ENCODE data around the gene AMY1A.
"Not testable (repeated sequence)": the region's sequence is repeated elsewhere in the genome, so short reads cannot be mapped to it uniquely, and the experiment has no call there.

The AMY1A gene

DNA sequence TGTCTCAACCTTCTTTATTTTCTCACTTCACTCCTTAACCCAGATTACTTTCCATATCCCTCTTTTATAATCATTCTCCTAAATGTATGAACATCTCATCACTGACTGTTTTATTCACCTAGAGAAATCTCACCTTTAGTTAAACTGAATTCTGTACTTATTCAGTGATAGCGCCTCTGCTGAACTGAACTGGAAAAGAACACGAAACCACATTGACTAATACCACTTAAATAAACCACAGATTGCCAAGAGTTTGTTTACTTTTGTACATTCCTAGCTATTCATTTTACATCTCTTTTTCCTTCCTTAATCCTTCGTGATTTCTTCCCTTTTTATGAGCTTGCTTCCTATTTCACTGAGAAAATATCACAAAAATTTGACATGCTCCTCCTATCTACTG, 52.1 kb downstream of the AMY1A start:
- H3K4me1 ChIP-seq (ENCODE audit: control insufficient read depth in 1 of 2, insufficient read depth in 1 of 2, low read depth in 1 of 2, low read length in 1 of 2); H3K9me3 ChIP-seq; H3K36me3 ChIP-seq; H3K4me3 ChIP-seq (ENCODE audit: low read depth in 1 of 2, low read length in 1 of 2); H3K27ac ChIP-seq; H3K27me3 ChIP-seq: not testable (repeated sequence)

DNA sequence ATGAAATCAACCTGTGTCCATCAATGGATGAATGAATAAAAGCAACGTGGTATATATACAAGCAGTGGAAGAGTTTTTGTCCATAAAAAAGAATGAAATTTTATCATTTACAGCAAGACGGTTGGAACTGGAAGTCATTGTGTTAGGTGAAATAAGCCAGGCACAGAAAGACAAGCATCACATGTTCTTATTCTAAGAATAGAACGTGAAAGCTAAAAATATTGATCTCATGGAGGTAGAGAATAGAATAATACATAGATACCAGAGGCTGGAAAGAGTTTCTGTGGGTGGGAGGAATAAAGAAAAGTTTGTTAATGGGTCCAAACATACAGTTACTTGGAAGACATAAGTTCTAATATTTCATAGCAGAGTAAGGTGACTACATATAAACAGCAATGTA, 54.8 kb downstream of the AMY1A start:
- H3K9me3 ChIP-seq; H3K36me3 ChIP-seq; H3K27me3 ChIP-seq; H3K4me3 ChIP-seq (ENCODE audit: low read depth in 1 of 2, low read length in 1 of 2); H3K27ac ChIP-seq; H3K4me1 ChIP-seq (ENCODE audit: control insufficient read depth in 1 of 2, insufficient read depth in 1 of 2, low read depth in 1 of 2, low read length in 1 of 2): not testable (repeated sequence)
